Adrenal gland (tissue), 12 donors: Measurements from ENCODE around the gene PIAS3. TPM values are rescaled to one million over a fixed set of nuclear protein-coding genes. Genes with fewer than 3 reads are reported as not detected.
A peak's percentile ranks its signal among the peaks of the same experiment; 100 is the strongest.

Source experiments
- DNase-seq, 7 donors: peaks; one replicate each; pipeline ENCODE4 v3.0.0-alpha.2; 2019 to 2020
- H3K27ac ChIP-seq, 5 donors: fragments of 200-600 bp; sonication (generic) in 4 of 5; 1 replicate in 3 of 5; 2 replicates in 2 of 5; pipeline versions ENCODE4 v1.5.1 to v1.8.0; 2016 to 2020; ENCODE audit warnings: mild to moderate bottlenecking in 1 of 5
- H3K27me3 ChIP-seq: fragments of 200-600 bp; 2 replicates; pipeline ENCODE4 v1.8.0; 2021
- H3K36me3 ChIP-seq, 2 donors: fragments of 200-600 bp; replicated peaks in 1 of 2; 1 replicate in 1 of 2; 2 replicates in 1 of 2; pipeline versions ENCODE4 v1.5.1 to v1.8.0; 2018 to 2022
- H3K4me1 ChIP-seq, 2 donors: fragments of 200-600 bp; replicated peaks in 1 of 2; 1 replicate in 1 of 2; 2 replicates in 1 of 2; pipeline versions ENCODE4 v1.5.1 to v1.8.0; 2018 to 2021
- H3K4me3 ChIP-seq, 4 donors: fragments of 200-600 bp; sonication (generic) in 3 of 4; one replicate each; pipeline ENCODE4 v1.5.1; 2016 to 2018
- H3K9me3 ChIP-seq, 3 donors: fragments of 200-600 bp; sonication (generic) in 1 of 3; replicated peaks in 1 of 3; 1 replicate in 2 of 3; 2 replicates in 1 of 3; pipeline versions ENCODE4 v1.5.1 to v1.8.0; 2016 to 2021
- CTCF ChIP-seq, 6 experiments: fragments of 450-650 bp in 4 of 6; fragments of 200-600 bp in 2 of 6; sonication (generic) in 1 of 6; IDR thresholded peaks; 1 replicate in 5 of 6; 2 replicates in 1 of 6; pipeline versions ENCODE4 v1.5.1 to v1.8.0; 2016 to 2021; ENCODE audit warnings: antibody characterized with exemption in 6 of 6, mild to moderate bottlenecking in 2 of 6, moderate library complexity in 1 of 6
- POLR2A ChIP-seq, 2 donors: fragments of 450-650 bp; IDR thresholded peaks; one replicate each; pipeline ENCODE4 v1.6.1; 2017; ENCODE audit warnings: antibody characterized with exemption in 2 of 2, mild to moderate bottlenecking in 2 of 2, moderate library complexity in 1 of 2
- WGBS, 4 donors: extraction: QIAGEN DNeasy Blood & Tissue Kit in 2 of 4; methylation state at CpG; one replicate each; pipeline versions ENCODE4 v1.1.5 to v1.1.7; 2013 to 2017; 5-methylcytosine and 5-hydroxymethylcytosine counted together
- intact Hi-C, 2 donors: fragments of 100-400 bp; cut with DNase I; formaldehyde crosslinking; loops; one replicate each; pipeline versions ENCODE4 v1.14.1 to v1.15.0; 2022 to 2023
- polyA plus RNA-seq, 3 donors: library from polyadenylated mRNA; stranded (reverse); fragments of 200-250 nt in 2 of 3; fragments of 350-450 nt in 1 of 3; fragmentation: Illumina TruSeq in 1 of 3; extraction: RNeasy Lipid Tissue Mini Kit (QIAGEN cat#74804) in 1 of 3; gene quantifications; one replicate each; pipeline ENCODE4 v1.2.3, GENCODE V29; 2013 to 2014
- total RNA-seq, 9 donors: library from RNA; depleted of rRNA in 4 of 9; stranded (reverse); fragments of >200 nt in 4 of 9; fragments of 120-200 nt in 1 of 9; fragmentation: NEBNext Ultra II Directional in 1 of 9; extraction: Animal tissue kit (Norgen Biotek cat#: 25700) in 1 of 9; gene quantifications; one replicate each; pipeline versions ENCODE4 v1.1.0 to v1.2.4, GENCODE V29; 2013 to 2023
- donor health status: healthy with polysubstance abuse.
- donor health status: Bipolar disorder and iron deficiency.
- donor health status: DM: yes; HTN: yes; CAD: no.
- donor health status: DM: no; HTN: no; CAD: no.
- donor health status: DM: no; HTN: no; CAD: no.
- donor health status: DM: yes; HTN: yes; CAD: no.

PIAS3 gene
- total and polyA plus RNA-seq, 12 donors, result 7.5 to 40.5 (median 22.0) TPM

GRCh38 chr1:145893306-145894055 is 34.6 kb upstream of the PIAS3 start:
- Histone ChIP-seq H3K9me3 (no peaks in the 10 kb centered on the region), H3K4me3 (no peak overlapping the region), H3K36me3 (no peaks in the 10 kb centered on the region), H3K4me1 (peaks cover 19 to 24% of the 10 kb centered on the region in 2 donors), H3K27ac (peak overlapping the region in 4 of 5 donors; percentile 80 to 88 (median 85)), H3K27me3 (no peaks in the 10 kb centered on the region)
- no peak for DNase-seq
- intact Hi-C loops, result no loop called here
- TF ChIP-seq POLR2A (IDR thresholded peaks at IDR 0.05) (no peak), CTCF (IDR thresholded peaks at IDR 0.05) (no peak)
- 84 to 95% (median 90%) methylated on average over 7 of the region's 7 CpGs for WGBS, 4 donors

GRCh38 chr1:145892486-145893087 is 33.7 kb upstream of the PIAS3 start:
- peak overlapping the region; percentile 19 to 88 (median 84) for H3K27ac ChIP-seq
- peak overlapping the region in 1 of 4 donors; percentile 8 for H3K4me3 ChIP-seq
- no peaks in the 10 kb centered on the region for H3K36me3 ChIP-seq
- H3K4me1 ChIP-seq, result peaks cover 19 to 24% of the 10 kb centered on the region in 2 donors
- peak; percentile 55 to 81 (median 72) for DNase-seq
- TF ChIP-seq CTCF (IDR thresholded peaks at IDR 0.05) (no peak), POLR2A (IDR thresholded peaks at IDR 0.05) (no peak)
- intact Hi-C loops, result no loop called here
- WGBS, 4 donors, result 31 to 45% (median 43%) methylated on average over 3 of the region's 3 CpGs
- H3K27me3 ChIP-seq, result no peaks in the 10 kb centered on the region
- H3K9me3 ChIP-seq, result no peaks in the 10 kb centered on the region

- H3K4me3 ChIP-seq, result peak overlapping the region in 1 of 4 donors; percentile 8
- H3K36me3 ChIP-seq, result no peaks in the 10 kb centered on the region
- 0 to 3% (median 1%) methylated on average over 6 of the region's 6 CpGs for WGBS, 4 donors
- TF ChIP-seq POLR2A (IDR thresholded peaks at IDR 0.05), result peak in 1 of 2 donors; percentile 60
- peak; percentile 84 to 98 (median 95) for TF ChIP-seq CTCF (IDR thresholded peaks at IDR 0.05)
- no peaks in the 10 kb centered on the region for H3K9me3 ChIP-seq
- intact Hi-C loops, result no loop called here
- H3K27me3 ChIP-seq, result no peaks in the 10 kb centered on the region
- peak; percentile 93 to 98 (median 95) for DNase-seq
- peak overlapping the region; percentile 19 to 88 (median 84) for H3K27ac ChIP-seq
- H3K4me1 ChIP-seq, result peaks cover 19 to 24% of the 10 kb centered on the region in 2 donors
Observed at GRCh38 chr1:145891587-145892485, 33.0 kb upstream of the PIAS3 start.

- DNase-seq, result no peak
- no peaks in the 10 kb centered on the region for H3K27me3 ChIP-seq
- TF ChIP-seq POLR2A (IDR thresholded peaks at IDR 0.05) (no peak), CTCF (IDR thresholded peaks at IDR 0.05) (no peak)
- no peaks in the 10 kb centered on the region for H3K36me3 ChIP-seq
- WGBS, 4 donors, result 8 to 38% (median 37%) methylated on average over 1 of the region's 1 CpG
- intact Hi-C loops, result no loop called here
- no peaks in the 10 kb centered on the region for H3K9me3 ChIP-seq
- peaks cover 19 to 24% of the 10 kb centered on the region in 2 donors for H3K4me1 ChIP-seq
- H3K4me3 ChIP-seq, result no peak overlapping the region
- H3K27ac ChIP-seq, result peak overlapping the region in 3 of 5 donors; percentile 80 to 88 (median 86)
Observed at GRCh38 chr1:145891143-145891542, 32.3 kb upstream of the PIAS3 start.
